Measurements from ENCODE around the gene PTPN12.
A peak's percentile ranks its signal among the peaks of the same experiment; 100 is the strongest.
"Not testable (repeated sequence)": the region's sequence is repeated elsewhere in the genome, so short reads cannot be mapped to it uniquely, and the experiment has no call there.

PTPN12 gene

GRCh38 chr7:77580762-77581350 is 43.8 kb downstream of the PTPN12 start:
- no peak for DNase-seq

- no peak for DNase-seq
Observed at GRCh38 chr7:77587272-77587671, 50.2 kb downstream of the PTPN12 start.

- no peak for DNase-seq
Observed at GRCh38 chr7:77600952-77601351, 63.9 kb downstream of the PTPN12 start.

GRCh38 chr7:77606562-77606961 is 69.5 kb downstream of the PTPN12 start:
- no peak for DNase-seq

- DNase-seq, result no peak
Observed at GRCh38 chr7:77619314-77619713, 82.2 kb downstream of the PTPN12 start.

- DNase-seq, result no peak
Observed at GRCh38 chr7:77626586-77627308, 89.7 kb downstream of the PTPN12 start.

- DNase-seq, result no peak
Observed at GRCh38 chr7:77627309-77627676, 90.2 kb downstream of the PTPN12 start.

GRCh38 chr7:77629797-77630196 is 92.7 kb downstream of the PTPN12 start:
- DNase-seq, result no peak

- no peak for DNase-seq
Observed at GRCh38 chr7:77631820-77632219, 94.7 kb downstream of the PTPN12 start.

GRCh38 chr7:77644774-77645173 is 107.7 kb downstream of the PTPN12 start:
- no peak for DNase-seq

- no peak for DNase-seq
Observed at GRCh38 chr7:77648742-77649338, 111.7 kb downstream of the PTPN12 start.

GRCh38 chr7:77649716-77650349 is 112.7 kb downstream of the PTPN12 start:
- no peak for DNase-seq

GRCh38 chr7:77651575-77652162 is 114.6 kb downstream of the PTPN12 start:
- peak; percentile 61 for DNase-seq

- not testable (repeated sequence) for DNase-seq
Observed at GRCh38 chr7:77652826-77653225, 115.7 kb downstream of the PTPN12 start.

GRCh38 chr7:77653572-77653971 is 116.5 kb downstream of the PTPN12 start:
- DNase-seq, result no peak

GRCh38 chr7:77655356-77655755 is 118.3 kb downstream of the PTPN12 start:
- no peak for DNase-seq

GRCh38 chr7:77655836-77656455 is 118.9 kb downstream of the PTPN12 start:
- DNase-seq, result no peak

- peak; percentile 68 for DNase-seq
Observed at GRCh38 chr7:77657427-77658224, 120.5 kb downstream of the PTPN12 start.

GRCh38 chr7:77658928-77659327 is 121.8 kb downstream of the PTPN12 start:
- no peak for DNase-seq

- no peak for DNase-seq
Observed at GRCh38 chr7:77661816-77662215, 124.7 kb downstream of the PTPN12 start.

- no peak for DNase-seq
Observed at GRCh38 chr7:77662869-77663268, 125.8 kb downstream of the PTPN12 start.

- DNase-seq, result no peak
Observed at GRCh38 chr7:77664715-77665114, 127.6 kb downstream of the PTPN12 start.
